Panc1 (cell line): ENCODE results near the gene AATF. TPM values are rescaled to one million over a fixed set of nuclear protein-coding genes. Genes with fewer than 3 reads are reported as not detected.

ENCODE experiments used
- ATAC-seq: fragments of 200-7000 bp; cut with Tn5 transposase; 2 replicates; pipeline ENCODE4 v1.9.1; 2020; ENCODE audit warnings: mild to moderate bottlenecking, moderate library complexity
- BruUV-seq: library from RNA; stranded (reverse); fragments of 400-500 nt; replicated peaks from 2 replicates; lab custom pipeline; 2021; lab: Mats Ljungman, UMichigan
- CTCF ChIA-PET: fragments of 300-600 bp; sonication (Branson Sonifier 250); formaldehyde crosslinking; loops from one replicate; lab custom pipeline; 2022; ENCODE audit warnings: antibody characterized with exemption; lab: Charles Lee
- POLR2A ChIA-PET: fragments of 300-600 bp; sonication (Branson Sonifier 250); formaldehyde crosslinking; loops from one replicate; lab custom pipeline; 2022; ENCODE audit warnings: antibody characterized with exemption; lab: Charles Lee
- DNase-seq: peaks from one replicate; pipeline ENCODE4 v3.0.0-alpha.2; 2010; ENCODE audit warnings: low read depth, low spot score
- H3K27ac ChIP-seq: 2 replicates; pipeline ENCODE4 v1.5.1; 2011; ENCODE audit warnings: mild to moderate bottlenecking, low read length, inconsistent platforms
- H3K27me3 ChIP-seq: fragments of 200-500 bp; sonication (Bioruptor generic); 2 replicates; pipeline ENCODE4 v1.6.0; 2014; ENCODE audit warnings: low read length, inconsistent platforms; ENCODE audit not compliant: control insufficient read depth, insufficient read depth
- H3K36me3 ChIP-seq: fragments of 200-500 bp; sonication (Bioruptor generic); 2 replicates; pipeline ENCODE4 v1.5.1; 2014; ENCODE audit warnings: inconsistent platforms, mild to moderate bottlenecking, low read length, moderate library complexity; ENCODE audit not compliant: control insufficient read depth, insufficient read depth
- H3K4me1 ChIP-seq: 2 replicates; pipeline ENCODE4 v1.5.1; 2011; ENCODE audit warnings: inconsistent platforms, mild to moderate bottlenecking, low read length, moderate library complexity; ENCODE audit not compliant: control insufficient read depth, insufficient read depth
- H3K4me3 ChIP-seq, 2 experiments: 2 replicates each; pipeline ENCODE4 v1.5.1; 2011 to 2012; ENCODE audit warnings: low read depth in 2 of 2, low read length in 2 of 2, mild to moderate bottlenecking in 2 of 2, inconsistent platforms in 1 of 2, moderate library complexity in 1 of 2
- H3K9me3 ChIP-seq: fragments of 200-500 bp; sonication (Bioruptor generic); 2 replicates; pipeline ENCODE4 v1.5.1; 2014; ENCODE audit warnings: low read depth, mild to moderate bottlenecking, inconsistent platforms, low read length, moderate library complexity; ENCODE audit not compliant: control insufficient read depth, insufficient read depth
- CTCF ChIP-seq: fragments of 450-650 bp; IDR thresholded peaks from 2 replicates; pipeline ENCODE4 v1.5.1; 2017; ENCODE audit warnings: mild to moderate bottlenecking
- POLR2AphosphoS5 ChIP-seq: IDR thresholded peaks from 2 replicates; pipeline ENCODE4 v1.6.1; 2012; ENCODE audit warnings: mild to moderate bottlenecking, low read depth, low read length, moderate library complexity
- REST ChIP-seq, 2 experiments: IDR thresholded peaks; 2 replicates each; pipeline ENCODE4 v1.6.1; 2011 to 2012; ENCODE audit warnings: low read depth in 2 of 2, control low read depth in 1 of 2, low read length in 1 of 2, mild to moderate bottlenecking in 1 of 2, moderate library complexity in 1 of 2; ENCODE audit not compliant: insufficient read depth in 1 of 2
- SIN3A ChIP-seq: IDR thresholded peaks from 2 replicates; pipeline ENCODE4 v1.6.1; 2012; ENCODE audit warnings: low read depth, mild to moderate bottlenecking, low read length, moderate library complexity, borderline replicate concordance; ENCODE audit not compliant: insufficient read depth
- TCF7L2 ChIP-seq: IDR thresholded peaks from 2 replicates; pipeline ENCODE4 v1.6.1; 2011; ENCODE audit warnings: mild to moderate bottlenecking, low read depth, low read length, inconsistent platforms
- in situ Hi-C: cut with HindIII; loops from 2 replicates; pipeline ENCODE4 v1.10.0; 2016; ENCODE audit warnings: low sequenced_read_pairs, low pct_unique_long_range_greater_than_20kb
- intact Hi-C: fragments of 100-400 bp; cut with micrococcal nuclease; formaldehyde crosslinking; loops from one replicate; pipeline ENCODE4 v1.10.0; 2022; ENCODE audit not compliant: unreplicated experiment
- total RNA-seq: library from RNA; stranded (reverse); gene quantifications from one replicate; pipeline ENCODE4 v1.2.1, GENCODE V29; 2021; ENCODE audit not compliant: unreplicated experiment

Gene AATF
- total RNA-seq, 1 experiment from 2014 or later = 58.1 TPM

- Histone ChIP-seq H3K4me1 (no peaks in the 10 kb centered on the region), H3K4me3 (no peak overlapping the region), H3K27ac (no peak overlapping the region), H3K27me3 (no peaks in the 10 kb centered on the region), H3K9me3 (no peaks in the 10 kb centered on the region), H3K36me3 (no peaks in the 10 kb centered on the region)
- ChIA-PET CTCF (interaction anchor here (0.6 kb wide), 1 partner anchor 12 kb away, joined by 4 read pairs; no protein-coding TSS in a partner anchor), POLR2A (interaction anchor here (0.6 kb wide), 1 partner anchor 434 kb away, joined by 6 read pairs; no protein-coding TSS in a partner anchor)
- no TSS peak for BruUV-seq
- TF ChIP-seq SIN3A (no peak), POLR2AphosphoS5 (no peak), TCF7L2 (no peak)
- no peak for ATAC-seq
- in situ Hi-C loops (no loop called here), intact Hi-C loops (no loop called here)
- DNase-seq = no peak
Measured at GRCh38 chr17:37059493-37059892, 110.7 kb downstream of the AATF start.

- Histone ChIP-seq H3K27ac (no peak overlapping the region), H3K36me3 (no peaks in the 10 kb centered on the region), H3K4me1 (no peaks in the 10 kb centered on the region), H3K27me3 (no peaks in the 10 kb centered on the region), H3K4me3 (no peak overlapping the region), H3K9me3 (no peaks in the 10 kb centered on the region)
- POLR2A ChIA-PET = no interaction called here
- no peak for TF ChIP-seq SIN3A
- ATAC-seq = no peak
- no TSS peak for BruUV-seq
- CTCF ChIA-PET = no interaction called here
- no peak for DNase-seq
- in situ Hi-C loops = no loop called here
- intact Hi-C loops = no loop called here
Measured at GRCh38 chr17:37060094-37060493, 111.3 kb downstream of the AATF start.

- BruUV-seq = no TSS peak
- no peak for TF ChIP-seq SIN3A
- TF ChIP-seq POLR2AphosphoS5 = no peak
- TF ChIP-seq TCF7L2 = no peak
- TF ChIP-seq CTCF = no peak
- TF ChIP-seq REST (IDR thresholded peaks at IDR 0.05; ENCODE audit: insufficient read depth in 1 of 2, low read depth in 2 of 2, low read length in 1 of 2) = no peak
- ChIA-PET POLR2A (no interaction called here), CTCF (no interaction called here)
- no peak for DNase-seq
- intact Hi-C loops = no loop called here
- no peak overlapping the region for H3K4me3 ChIP-seq
- no peaks in the 10 kb centered on the region for H3K27me3 ChIP-seq
- ATAC-seq = no peak
- H3K27ac ChIP-seq = no peak overlapping the region
- in situ Hi-C loops = no loop called here
- H3K9me3 ChIP-seq = no peaks in the 10 kb centered on the region
- no peaks in the 10 kb centered on the region for H3K4me1 ChIP-seq
- no peaks in the 10 kb centered on the region for H3K36me3 ChIP-seq
Measured at GRCh38 chr17:37060928-37061327, 112.2 kb downstream of the AATF start.
